Activated T-helper 1 cell treated with anti-CD3 and anti-CD28 coated beads, Interleukin-12 subunit alpha, Interleukin-12 subunit beta, Interleukin-2, Interleukin-4 antibody, amounts not matched to agents 30 ng/mL and 10 ng/mL and 1 ng/mL, durations not matched to agents 14 hours and 24 hours and 36 hours (primary cell): ENCODE results near the gene GALNT18. TPM values are rescaled to one million over a fixed set of nuclear protein-coding genes. Genes with fewer than 3 reads are reported as not detected.

Source experiments
- DNase-seq: peaks from one replicate; pipeline ENCODE4 v3.0.0; 2021; ENCODE audit warnings: low spot score
- H3K27ac Mint-ChIP-seq: one replicate; pipeline ENCODE4 v1.8.0; 2021; ENCODE audit warnings: mild to moderate bottlenecking, mixed read lengths
- H3K27me3 Mint-ChIP-seq: one replicate; pipeline ENCODE4 v1.8.0; 2022; ENCODE audit warnings: mild to moderate bottlenecking, moderate library complexity, mixed read lengths; ENCODE audit not compliant: insufficient read depth
- H3K36me3 Mint-ChIP-seq: one replicate; pipeline ENCODE4 v1.8.0; 2021; ENCODE audit warnings: low read depth, mixed read lengths
- H3K4me1 Mint-ChIP-seq: one replicate; pipeline ENCODE4 v1.8.0; 2021; ENCODE audit warnings: low read depth, mixed read lengths
- H3K4me3 Mint-ChIP-seq: one replicate; pipeline ENCODE4 v1.8.0; 2021; ENCODE audit warnings: mild to moderate bottlenecking, moderate library complexity, mixed read lengths
- H3K9me3 Mint-ChIP-seq: one replicate; pipeline ENCODE4 v1.8.0; 2021; ENCODE audit warnings: mixed read lengths
- intact Hi-C: fragments of 100-400 bp; cut with micrococcal nuclease; formaldehyde crosslinking; loops from one replicate; pipeline ENCODE4 v1.15.1; 2024
- total RNA-seq: library from RNA; stranded (reverse); gene quantifications from 2 replicates; pipeline ENCODE4 v1.2.3, GENCODE V29; 2022

GALNT18 gene
- total RNA-seq, 1 donor from 2014 or later, result 5.3 TPM

DNA sequence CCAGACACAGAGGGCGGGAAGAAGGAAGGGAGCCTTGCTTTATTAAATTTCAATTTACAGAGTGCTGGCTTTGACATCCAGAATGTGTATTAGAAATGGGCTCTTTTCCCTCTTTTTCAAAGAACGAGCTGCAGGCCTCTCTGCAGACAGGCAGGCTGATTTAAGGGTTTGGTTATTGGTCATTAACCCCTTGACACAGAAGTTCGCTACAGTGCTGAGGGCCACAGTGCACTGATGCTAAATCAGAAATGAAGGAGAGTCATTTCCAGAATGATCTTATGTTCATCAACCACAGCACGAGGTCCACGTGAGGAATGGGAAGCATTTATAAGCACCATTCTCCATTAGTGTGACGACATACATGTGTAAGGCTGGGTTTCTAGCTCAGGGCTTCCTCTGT lies 320.6 kb downstream of the GALNT18 start:
- DNase-seq, result no peak
- Mint-ChIP-seq H3K4me3 (no peak overlapping the region), H3K4me1 (no peaks in the 10 kb centered on the region), H3K27me3 (peaks cover 3% of the 10 kb centered on the region), H3K27ac (no peak overlapping the region), H3K9me3 (no peaks in the 10 kb centered on the region), H3K36me3 (no peaks in the 10 kb centered on the region)
- intact Hi-C loops, result no loop called here

DNA sequence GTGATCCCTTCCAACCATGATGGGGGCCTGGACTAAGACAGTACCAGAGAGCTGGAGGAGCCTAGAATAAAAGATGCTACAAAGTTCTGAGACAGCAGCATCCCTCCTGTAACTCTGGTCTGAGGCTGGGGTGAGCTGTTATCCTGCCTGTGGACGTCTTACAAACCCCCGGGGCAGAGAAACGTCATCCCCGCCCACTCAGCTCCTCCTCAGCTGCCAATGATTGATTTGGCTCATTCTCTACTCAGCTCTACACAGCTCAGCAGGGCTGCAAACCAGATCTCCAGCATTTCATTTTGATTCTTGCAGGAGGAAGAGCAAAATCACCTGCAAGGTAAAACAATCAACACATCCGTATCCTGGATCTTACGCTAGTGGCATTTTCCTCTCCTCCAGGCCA lies 324.2 kb downstream of the GALNT18 start:
- Mint-ChIP-seq H3K27me3 (no peaks in the 10 kb centered on the region), H3K4me3 (no peak overlapping the region), H3K36me3 (no peaks in the 10 kb centered on the region), H3K27ac (no peak overlapping the region), H3K4me1 (no peaks in the 10 kb centered on the region), H3K9me3 (no peaks in the 10 kb centered on the region)
- intact Hi-C loops, result no loop called here
- DNase-seq, result no peak

DNA sequence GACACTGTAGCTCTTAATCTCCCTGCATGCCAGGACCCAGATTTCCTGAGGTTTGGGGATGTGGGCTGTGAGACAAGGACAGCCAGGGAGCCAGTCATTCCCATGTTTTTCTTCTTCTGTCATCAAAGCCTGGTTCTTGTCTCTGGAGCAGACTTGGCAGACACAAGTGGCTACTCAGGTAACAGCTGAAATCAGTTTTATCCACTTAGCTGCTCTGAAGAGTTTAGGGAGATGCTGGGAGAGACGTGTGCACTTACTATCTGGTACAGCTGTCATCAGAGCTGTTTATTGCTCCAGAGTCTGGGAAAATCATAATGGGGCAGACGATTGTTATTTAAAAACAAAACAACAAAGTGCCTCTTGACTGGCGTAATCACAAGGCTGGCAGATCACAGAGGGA lies 325.4 kb downstream of the GALNT18 start:
- Mint-ChIP-seq H3K27me3 (no peaks in the 10 kb centered on the region), H3K9me3 (no peaks in the 10 kb centered on the region), H3K27ac (no peak overlapping the region), H3K36me3 (no peaks in the 10 kb centered on the region), H3K4me3 (no peak overlapping the region), H3K4me1 (no peaks in the 10 kb centered on the region)
- no peak for DNase-seq
- intact Hi-C loops, result no loop called here

DNA sequence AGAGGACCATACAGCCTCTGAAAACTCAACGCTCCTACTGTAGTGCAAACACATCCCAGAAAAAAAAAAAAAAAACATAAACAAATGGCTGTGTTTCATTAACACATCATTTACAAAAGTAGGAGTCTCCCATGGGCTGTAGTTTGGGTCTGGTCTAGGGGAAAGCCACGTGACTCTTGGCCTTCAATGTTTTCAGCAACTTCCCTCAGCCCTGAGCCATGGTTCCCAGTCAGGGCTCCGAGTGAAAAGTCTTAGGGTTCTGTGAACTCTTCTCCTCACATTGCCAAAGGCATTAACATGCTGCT lies 327.3 kb downstream of the GALNT18 start:
- no peaks in the 10 kb centered on the region for H3K9me3 Mint-ChIP-seq
- intact Hi-C loops, result no loop called here
- DNase-seq, result no peak
- H3K27me3 Mint-ChIP-seq, result no peaks in the 10 kb centered on the region
- no peak overlapping the region for H3K4me3 Mint-ChIP-seq
- no peak overlapping the region for H3K27ac Mint-ChIP-seq
- no peaks in the 10 kb centered on the region for H3K36me3 Mint-ChIP-seq
- H3K4me1 Mint-ChIP-seq, result no peaks in the 10 kb centered on the region

DNA sequence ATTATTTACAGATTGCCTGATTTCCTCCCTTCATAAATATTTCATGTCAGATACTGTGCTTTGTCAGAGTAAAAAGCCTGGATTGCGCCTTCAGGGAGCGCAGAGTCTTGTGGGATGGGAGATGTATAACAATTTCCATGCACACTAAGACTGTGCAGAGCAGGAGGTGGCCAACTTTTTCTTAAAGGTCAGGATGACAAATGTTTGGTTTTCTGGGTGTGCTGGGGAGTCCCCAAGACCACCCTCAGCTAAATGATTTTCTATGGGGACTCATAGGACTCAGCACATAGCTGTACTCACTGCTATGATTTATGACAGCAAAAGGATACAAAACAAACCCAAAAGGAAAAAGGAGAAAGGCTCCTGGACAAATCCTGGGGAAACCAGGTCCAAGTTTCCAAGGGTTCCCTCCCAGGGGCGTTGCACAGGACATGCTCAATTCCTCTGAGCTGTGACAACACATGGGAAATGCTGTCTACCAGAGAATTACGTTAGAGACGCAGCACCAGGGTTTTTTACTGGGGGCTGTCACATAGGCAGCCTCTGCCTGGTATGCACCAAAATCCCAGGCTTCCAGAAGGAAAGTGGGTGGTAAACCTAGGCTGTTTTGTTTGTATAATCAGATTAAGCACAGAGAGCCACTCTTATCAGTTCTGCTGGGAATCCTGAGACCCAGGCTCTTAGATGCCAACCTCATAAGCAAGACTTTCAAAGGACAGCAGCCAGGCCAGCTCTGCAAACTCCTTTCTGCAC lies 327.8 kb downstream of the GALNT18 start:
- no peaks in the 10 kb centered on the region for H3K36me3 Mint-ChIP-seq
- no peak overlapping the region for H3K4me3 Mint-ChIP-seq
- H3K4me1 Mint-ChIP-seq, result no peaks in the 10 kb centered on the region
- H3K27ac Mint-ChIP-seq, result no peak overlapping the region
- H3K27me3 Mint-ChIP-seq, result no peaks in the 10 kb centered on the region
- H3K9me3 Mint-ChIP-seq, result no peaks in the 10 kb centered on the region
- DNase-seq, result no peak
- intact Hi-C loops, result no loop called here

DNA sequence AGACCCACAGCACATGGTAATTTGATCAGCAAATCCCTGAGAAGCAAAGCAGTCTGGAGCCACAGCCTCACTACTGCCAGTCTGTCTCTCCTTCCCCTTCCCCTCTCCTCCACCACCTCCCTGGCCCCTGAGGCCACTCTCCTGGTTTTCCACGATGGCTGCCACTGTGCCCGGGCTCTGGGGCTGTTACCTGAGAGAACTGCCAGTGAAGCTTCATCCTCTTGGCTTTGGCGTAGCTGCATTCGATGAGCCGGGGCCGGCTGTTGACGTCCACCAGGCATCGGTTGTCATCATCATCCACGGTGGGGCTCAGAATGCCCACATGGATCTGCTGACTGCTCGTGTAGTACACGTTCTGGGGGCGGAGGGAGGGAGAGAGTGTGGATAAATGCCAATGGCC lies 329.0 kb downstream of the GALNT18 start:
- no peaks in the 10 kb centered on the region for H3K27me3 Mint-ChIP-seq
- H3K9me3 Mint-ChIP-seq, result no peaks in the 10 kb centered on the region
- intact Hi-C loops, result no loop called here
- no peaks in the 10 kb centered on the region for H3K36me3 Mint-ChIP-seq
- H3K27ac Mint-ChIP-seq, result no peak overlapping the region
- no peaks in the 10 kb centered on the region for H3K4me1 Mint-ChIP-seq
- H3K4me3 Mint-ChIP-seq, result no peak overlapping the region
- DNase-seq, result no peak

DNA sequence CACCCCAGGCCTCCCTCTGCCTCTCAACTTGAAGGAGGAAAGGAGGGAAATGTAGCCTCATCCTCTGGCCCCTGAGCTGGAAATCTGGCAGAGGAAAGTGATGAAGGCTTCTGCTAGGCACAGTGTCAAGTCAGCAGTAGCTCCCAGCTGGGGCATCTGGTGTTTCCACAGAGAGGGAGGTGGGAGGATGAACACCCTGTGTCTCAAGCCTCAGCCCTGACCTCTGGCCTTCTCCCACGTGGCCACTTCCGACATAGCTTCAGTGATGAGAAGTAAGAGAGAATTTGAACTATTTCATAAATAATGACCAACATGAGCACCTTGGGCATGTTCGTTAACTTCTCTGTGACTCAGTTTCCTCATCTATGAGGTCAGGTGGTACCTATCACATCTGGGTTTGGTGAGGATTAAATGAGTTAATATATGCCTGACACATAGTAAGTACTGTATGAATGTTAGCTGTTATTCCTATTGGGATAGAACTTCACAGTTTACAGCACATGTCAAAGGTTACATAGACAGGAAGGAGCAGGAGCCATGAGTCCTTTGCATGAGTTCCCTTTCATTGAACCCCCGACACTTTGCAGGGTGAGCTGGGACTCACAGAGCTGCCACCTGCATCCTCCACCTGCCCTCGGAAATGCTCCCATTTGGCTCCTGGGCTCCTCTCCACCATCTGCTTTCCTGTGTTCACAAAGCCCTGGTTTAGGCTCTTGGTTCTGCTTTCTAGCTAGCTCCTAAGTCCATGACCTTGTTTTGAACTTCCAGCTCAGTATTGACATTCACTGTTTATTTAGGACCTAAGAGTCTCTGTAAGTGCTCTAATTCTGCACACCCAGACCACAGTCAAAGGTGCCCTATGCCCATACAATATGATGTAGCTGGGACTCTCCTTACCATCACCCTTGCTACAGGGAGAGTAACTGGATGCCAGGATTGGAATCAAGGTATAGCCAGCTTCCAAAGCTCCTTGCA lies 330.5 kb downstream of the GALNT18 start:
- DNase-seq, result no peak
- Mint-ChIP-seq H3K36me3 (no peaks in the 10 kb centered on the region), H3K27ac (no peak overlapping the region), H3K9me3 (no peaks in the 10 kb centered on the region), H3K4me1 (no peaks in the 10 kb centered on the region), H3K4me3 (no peak overlapping the region), H3K27me3 (no peaks in the 10 kb centered on the region)
- intact Hi-C loops, result no loop called here

DNA sequence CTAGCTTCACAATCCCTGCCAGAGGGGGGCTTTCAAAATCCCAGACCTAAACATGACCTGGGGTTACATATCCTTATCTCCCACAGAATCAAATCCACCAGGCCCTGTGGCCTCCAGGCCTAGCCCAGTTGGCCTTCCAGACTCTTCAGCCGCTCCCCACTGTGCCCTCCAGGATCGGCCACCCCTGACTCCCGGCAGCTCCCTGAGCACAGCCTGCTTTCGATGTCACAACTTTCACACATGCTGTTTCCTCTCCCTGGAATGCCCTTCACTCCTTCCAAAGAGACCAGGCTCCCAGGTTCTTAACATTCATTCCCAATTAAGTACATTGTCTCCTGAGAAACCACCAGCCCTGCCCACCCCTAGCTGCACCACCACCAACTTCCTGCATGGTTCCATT lies 331.5 kb downstream of the GALNT18 start:
- H3K27me3 Mint-ChIP-seq, result no peaks in the 10 kb centered on the region
- H3K9me3 Mint-ChIP-seq, result no peaks in the 10 kb centered on the region
- no peaks in the 10 kb centered on the region for H3K36me3 Mint-ChIP-seq
- DNase-seq, result no peak
- no peak overlapping the region for H3K4me3 Mint-ChIP-seq
- intact Hi-C loops, result no loop called here
- H3K4me1 Mint-ChIP-seq, result no peaks in the 10 kb centered on the region
- no peak overlapping the region for H3K27ac Mint-ChIP-seq

DNA sequence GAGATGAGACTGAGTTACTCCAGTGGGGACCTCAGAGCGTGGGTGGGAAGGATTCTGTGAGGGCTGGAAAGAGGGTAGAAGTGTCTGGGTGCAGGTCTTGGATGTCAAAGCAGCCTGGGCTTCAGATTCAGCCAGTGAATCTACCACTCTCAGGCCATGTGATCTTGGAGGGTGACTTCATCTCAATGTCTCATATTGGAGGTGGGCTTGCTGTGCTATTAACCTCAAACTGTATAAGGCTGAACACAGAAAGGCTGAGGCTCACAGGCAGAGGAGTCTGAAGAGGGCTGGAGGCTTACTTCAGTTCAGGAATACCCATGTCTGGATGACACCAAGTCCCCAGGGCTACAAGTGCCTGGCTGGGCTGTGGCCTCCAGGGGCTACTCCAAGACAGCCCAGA lies 332.1 kb downstream of the GALNT18 start:
- intact Hi-C loops, result no loop called here
- Mint-ChIP-seq H3K27me3 (no peaks in the 10 kb centered on the region), H3K4me3 (no peak overlapping the region), H3K4me1 (no peaks in the 10 kb centered on the region), H3K27ac (no peak overlapping the region), H3K36me3 (no peaks in the 10 kb centered on the region), H3K9me3 (no peaks in the 10 kb centered on the region)
- DNase-seq, result no peak

DNA sequence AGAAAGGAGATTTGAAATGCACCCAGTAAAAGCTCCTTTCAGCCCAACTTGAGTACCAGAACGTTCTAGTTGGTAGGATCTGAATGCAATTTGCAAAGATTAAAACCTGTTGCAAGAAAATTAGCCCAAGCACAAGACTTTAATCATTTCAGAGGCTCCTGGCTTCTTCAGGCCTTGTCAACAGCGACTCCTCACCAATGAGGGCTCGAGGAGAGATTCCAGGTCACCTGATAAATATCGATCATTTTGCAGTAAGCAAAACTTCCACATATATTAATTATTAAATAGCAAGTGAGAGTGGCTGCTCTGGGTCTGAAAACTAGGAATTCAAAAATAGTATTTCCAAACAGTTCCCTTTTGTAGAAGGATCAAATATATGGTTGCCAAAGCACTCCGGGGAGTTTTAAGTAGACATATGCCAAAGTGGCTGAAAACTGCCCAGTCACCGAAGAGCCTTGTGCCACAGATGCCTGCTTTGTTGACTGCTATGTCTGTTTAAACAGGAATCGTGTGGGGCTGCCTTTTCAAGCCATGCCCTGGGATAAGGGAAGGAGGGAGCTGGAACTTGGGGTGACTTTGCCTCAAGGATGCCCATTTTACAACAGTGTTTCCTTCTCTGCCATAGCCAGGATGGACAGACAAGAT lies 332.7 kb downstream of the GALNT18 start:
- Mint-ChIP-seq H3K27me3 (no peaks in the 10 kb centered on the region), H3K9me3 (no peaks in the 10 kb centered on the region), H3K27ac (no peak overlapping the region), H3K4me3 (no peak overlapping the region), H3K4me1 (no peaks in the 10 kb centered on the region), H3K36me3 (no peaks in the 10 kb centered on the region)
- intact Hi-C loops, result no loop called here
- no peak for DNase-seq

DNA sequence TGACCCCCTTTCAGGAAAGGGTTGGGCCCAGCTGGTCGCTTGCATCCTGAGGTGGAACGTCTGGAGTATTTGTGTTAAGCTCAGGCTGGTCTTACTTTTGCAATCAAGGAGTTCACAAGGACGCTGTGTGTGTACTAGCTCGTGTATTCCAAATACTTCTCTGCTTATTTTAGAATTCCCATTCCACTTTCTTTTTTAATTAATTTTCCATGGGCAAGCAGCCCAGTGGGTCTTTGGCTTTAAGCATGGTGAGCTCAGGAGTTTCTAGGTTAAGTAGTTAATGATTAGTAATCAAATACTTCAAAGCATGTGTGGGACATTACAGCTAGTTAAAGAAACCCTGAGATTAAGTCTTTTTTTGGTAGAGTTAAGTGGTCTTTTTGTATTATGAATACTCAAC lies 337.3 kb downstream of the GALNT18 start:
- Mint-ChIP-seq H3K36me3 (no peaks in the 10 kb centered on the region), H3K9me3 (no peaks in the 10 kb centered on the region), H3K4me1 (no peaks in the 10 kb centered on the region), H3K27me3 (no peaks in the 10 kb centered on the region), H3K4me3 (no peak overlapping the region), H3K27ac (no peak overlapping the region)
- no peak for DNase-seq
- intact Hi-C loops, result no loop called here

DNA sequence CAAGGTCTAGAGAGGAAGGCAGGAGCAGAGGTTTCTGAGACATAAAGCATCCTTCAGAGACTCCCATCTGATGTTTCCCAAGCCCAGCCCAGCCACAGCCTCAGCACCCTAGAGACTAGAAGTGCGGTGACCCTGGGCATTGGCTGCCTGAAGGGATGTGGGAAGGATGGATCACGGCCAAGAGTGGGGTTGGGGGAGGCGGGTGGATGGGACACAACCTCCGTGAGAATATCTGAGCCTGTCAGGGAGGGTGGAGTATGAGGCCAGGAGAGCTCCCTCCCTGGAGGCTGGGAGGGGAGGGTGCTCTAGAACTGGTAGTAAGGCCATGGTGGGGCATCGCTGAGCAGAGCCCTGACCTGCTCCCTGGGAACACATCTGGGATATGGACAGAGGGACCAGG lies 340.2 kb downstream of the GALNT18 start:
- intact Hi-C loops, result no loop called here
- DNase-seq, result no peak
- no peak overlapping the region for H3K4me3 Mint-ChIP-seq
- H3K4me1 Mint-ChIP-seq, result no peaks in the 10 kb centered on the region
- peaks cover 2% of the 10 kb centered on the region for H3K27me3 Mint-ChIP-seq
- no peaks in the 10 kb centered on the region for H3K36me3 Mint-ChIP-seq
- no peaks in the 10 kb centered on the region for H3K9me3 Mint-ChIP-seq
- no peak overlapping the region for H3K27ac Mint-ChIP-seq

DNA sequence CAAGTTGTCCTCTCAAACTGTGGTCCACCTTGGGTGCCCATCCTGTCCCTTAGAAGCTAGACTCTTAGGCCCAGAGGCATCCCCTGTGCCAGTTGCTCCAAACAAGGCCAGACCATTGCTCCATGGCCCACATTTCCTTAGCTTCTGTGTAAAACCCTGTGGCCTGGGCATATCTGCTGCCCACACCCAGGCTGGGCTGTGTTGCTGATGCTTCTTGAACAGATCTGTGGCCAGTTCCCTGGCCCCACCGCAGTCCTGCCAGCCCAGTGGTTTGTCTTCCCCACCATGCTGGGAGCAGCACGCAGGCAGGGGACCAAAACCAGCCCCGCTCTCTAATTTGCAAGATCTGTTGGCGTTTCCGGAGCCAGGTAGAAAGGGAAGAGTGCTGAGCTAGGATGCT lies 341.0 kb downstream of the GALNT18 start:
- no peak for DNase-seq
- H3K9me3 Mint-ChIP-seq, result no peaks in the 10 kb centered on the region
- no peaks in the 10 kb centered on the region for H3K36me3 Mint-ChIP-seq
- no peaks in the 10 kb centered on the region for H3K4me1 Mint-ChIP-seq
- H3K27me3 Mint-ChIP-seq, result peaks cover 2% of the 10 kb centered on the region
- intact Hi-C loops, result no loop called here
- H3K27ac Mint-ChIP-seq, result no peak overlapping the region
- no peak overlapping the region for H3K4me3 Mint-ChIP-seq
